ENCODE data around the gene PTGDR2.
A peak's percentile ranks its signal among the peaks of the same experiment; 100 is the strongest.

The PTGDR2 gene

GRCh38 chr11:60844870-60845221, 10.9 kb downstream of the PTGDR2 start:
- H3K4me3 ChIP-seq (ENCODE audit: low read depth, low read length), result no peak overlapping the region
- DNase-seq (ENCODE audit: low read depth), result no peak
- TF ChIP-seq CTCF (IDR thresholded peaks at IDR 0.05; ENCODE audit: insufficient read depth, low read depth, low read length, missing control alignments), result no peak

- DNase-seq (ENCODE audit: low read depth), result no peak
- no peak for TF ChIP-seq CTCF (IDR thresholded peaks at IDR 0.05; ENCODE audit: insufficient read depth, low read depth, low read length, missing control alignments)
- H3K4me3 ChIP-seq (ENCODE audit: low read depth, low read length), result peak overlapping the region; percentile 93
These were observed 11.5 kb downstream of the PTGDR2 start for GRCh38 chr11:60844045-60844869.

GRCh38 chr11:60842668-60843600, 12.8 kb downstream of the PTGDR2 start:
- H3K4me3 ChIP-seq (ENCODE audit: low read depth, low read length), result peak overlapping the region; percentile 93
- TF ChIP-seq CTCF (IDR thresholded peaks at IDR 0.05; ENCODE audit: insufficient read depth, low read depth, low read length, missing control alignments), result no peak
- no peak for DNase-seq (ENCODE audit: low read depth)

GRCh38 chr11:60841797-60842667, 13.7 kb downstream of the PTGDR2 start, which contains the start of gene CCDC86:
CCDC86 (plus strand) TSS chr11:60842113; CDS start chr11:60842125, 12 bp downstream.
- peak; percentile 98 for DNase-seq (ENCODE audit: low read depth)
- no peak for TF ChIP-seq CTCF (IDR thresholded peaks at IDR 0.05; ENCODE audit: insufficient read depth, low read depth, low read length, missing control alignments)
- peak within 1 kb of the TSS; percentile 93 for H3K4me3 ChIP-seq (ENCODE audit: low read depth, low read length)

GRCh38 chr11:60840470-60841430, 15.0 kb downstream of the PTGDR2 start:
- no peak overlapping the region for H3K4me3 ChIP-seq (ENCODE audit: low read depth, low read length)
- no peak for TF ChIP-seq CTCF (IDR thresholded peaks at IDR 0.05; ENCODE audit: insufficient read depth, low read depth, low read length, missing control alignments)
- DNase-seq (ENCODE audit: low read depth), result no peak
